Inferior parietal cortex (tissue), 1 donor: ENCODE measurements around the gene SSTR5.
"Not testable (repeated sequence)": the region's sequence is repeated elsewhere in the genome, so short reads cannot be mapped to it uniquely, and the experiment has no call there.

Source experiments
- DNase-seq: peaks from one replicate; pipeline ENCODE4 v3.0.0-alpha.2; 2016; ENCODE audit errors: extremely low spot score

The SSTR5 gene

GRCh38 chr16:1073566-1074378, 1.2 kb downstream of the SSTR5 start:
- no peak for DNase-seq

DNA sequence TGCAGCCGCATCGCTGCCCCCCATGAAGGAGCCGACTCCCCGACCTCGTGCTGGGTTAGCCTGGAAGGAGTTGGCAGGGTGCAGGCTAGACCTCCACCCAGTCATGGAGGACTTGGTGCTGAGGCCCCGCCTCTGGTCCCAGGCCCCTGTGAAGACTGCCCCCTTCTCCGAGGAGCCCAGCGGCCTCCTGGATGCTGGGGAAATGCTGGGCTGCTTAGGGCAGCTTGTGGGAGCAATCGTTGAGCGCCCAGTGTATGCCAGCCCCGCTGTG, 1.8 kb downstream of the SSTR5 start:
- no peak for DNase-seq

GRCh38 chr16:1075546-1075945, 3.0 kb downstream of the SSTR5 start:
- no peak for DNase-seq

GRCh38 chr16:1076801-1077576, 4.4 kb downstream of the SSTR5 start:
- no peak for DNase-seq

GRCh38 chr16:1077877-1078578, 5.5 kb downstream of the SSTR5 start:
- DNase-seq, result no peak

- no peak for DNase-seq
Observed at GRCh38 chr16:1078579-1079021, 6.1 kb downstream of the SSTR5 start.

- DNase-seq, result no peak
Observed at GRCh38 chr16:1079341-1079740, 6.8 kb downstream of the SSTR5 start.

GRCh38 chr16:1079786-1080525, 7.4 kb downstream of the SSTR5 start:
- DNase-seq, result no peak

DNA sequence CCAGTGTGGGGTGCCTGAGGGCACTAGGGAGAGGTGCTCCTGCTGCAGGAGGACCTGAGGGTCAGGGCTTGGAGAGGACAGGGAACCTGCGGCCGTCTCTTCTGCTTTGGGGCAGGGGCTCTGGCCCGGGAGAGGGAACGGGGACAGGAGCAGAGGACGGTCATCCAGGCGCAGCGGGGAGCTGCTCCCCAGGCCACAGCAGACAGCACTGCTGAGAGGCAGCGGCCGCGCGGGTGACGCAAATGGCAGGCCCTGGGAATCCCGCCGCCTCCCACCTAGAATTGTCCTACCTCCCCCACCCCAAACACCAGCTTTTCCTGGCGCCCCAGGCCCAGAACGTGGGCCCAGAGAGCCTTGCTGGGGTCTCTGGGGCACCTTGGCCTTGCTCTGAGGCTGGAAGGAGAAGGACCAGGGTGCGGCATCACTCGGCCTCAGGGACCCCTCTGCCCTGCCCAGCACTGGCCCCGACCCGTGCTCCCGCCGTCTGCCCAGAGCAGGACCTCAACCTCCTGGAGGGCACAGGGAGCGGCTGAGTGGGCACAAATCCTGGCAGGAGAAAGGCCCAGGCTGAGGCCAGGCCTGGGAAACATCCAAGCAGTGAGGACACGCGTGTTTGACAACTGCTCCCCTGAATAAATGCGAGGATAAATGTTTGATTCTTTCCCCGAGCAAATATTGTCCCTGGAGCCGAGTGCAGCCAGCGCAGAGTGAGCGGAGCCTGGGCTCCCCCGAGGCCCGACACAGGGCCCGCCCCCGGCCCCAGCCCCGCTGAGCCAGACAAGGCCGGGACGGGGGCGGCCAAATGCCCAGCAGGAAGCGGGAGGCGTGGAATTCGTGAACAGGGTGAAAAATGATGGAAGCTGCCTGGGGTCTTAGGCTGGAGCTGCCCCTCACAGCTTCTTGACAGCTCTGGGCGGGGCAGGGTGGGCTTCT, 8.5 kb downstream of the SSTR5 start:
- no peak for DNase-seq

DNA sequence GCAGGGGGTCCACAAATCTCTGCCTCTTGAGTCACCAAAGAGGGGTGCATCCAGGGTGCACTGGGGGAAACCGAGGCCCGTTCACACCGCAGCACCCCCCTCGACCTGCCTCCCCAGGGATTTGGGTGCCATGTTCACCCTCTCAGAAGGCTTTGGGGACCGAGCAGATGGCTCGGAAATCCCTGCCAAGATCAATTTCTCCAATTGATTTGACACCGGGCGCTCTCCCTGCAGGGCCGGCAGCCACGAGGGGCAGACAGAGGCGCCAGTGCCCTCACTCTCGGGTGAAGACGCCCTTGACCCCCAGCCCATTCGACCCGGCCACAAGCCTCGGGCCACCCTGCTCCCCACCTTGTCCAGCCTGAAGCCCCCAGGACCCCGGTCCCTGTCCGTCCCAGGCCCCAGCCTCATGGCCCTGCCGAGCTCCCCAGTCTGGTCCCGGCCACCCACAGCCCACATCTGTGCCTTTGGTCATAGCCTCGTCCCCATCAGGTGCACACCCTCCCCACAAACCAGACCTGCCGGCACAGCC, 9.3 kb downstream of the SSTR5 start:
- DNase-seq, result no peak

DNA sequence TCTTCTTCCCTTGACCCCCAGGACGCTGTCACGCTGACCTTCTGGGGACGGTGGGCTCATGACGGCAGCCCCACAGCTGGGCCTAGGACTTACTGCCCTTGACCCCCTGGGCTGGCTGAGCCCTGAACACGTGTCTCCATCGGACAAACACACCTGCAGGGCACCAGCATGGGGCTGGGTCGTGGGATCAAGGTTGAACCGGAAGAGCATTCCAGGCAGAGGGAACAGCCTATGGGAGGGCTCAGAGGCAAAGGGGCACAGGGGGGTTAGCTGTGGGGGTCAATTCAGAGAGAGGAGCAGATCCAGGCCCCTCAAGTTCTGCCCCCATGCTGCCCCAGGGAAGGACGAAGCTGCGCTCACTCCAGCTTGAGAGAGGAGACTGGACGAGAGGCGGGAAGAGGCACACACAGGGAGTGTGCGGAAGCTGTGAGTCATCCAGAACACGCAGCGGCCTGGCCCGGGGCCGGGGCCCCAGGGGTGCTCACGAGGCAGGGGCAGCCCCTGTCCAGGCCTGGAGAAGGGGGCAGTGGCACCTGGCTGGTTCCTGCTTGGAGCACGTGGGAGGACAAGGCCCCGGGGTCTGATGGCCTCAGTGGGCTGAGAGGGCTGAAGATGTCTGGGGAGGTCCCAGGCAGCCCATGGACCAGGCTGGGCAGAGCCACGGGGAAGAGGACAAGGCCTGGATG, 9.9 kb downstream of the SSTR5 start:
- no peak for DNase-seq

- DNase-seq, result no peak
Observed at GRCh38 chr16:1082952-1083675, 10.6 kb downstream of the SSTR5 start.

DNA sequence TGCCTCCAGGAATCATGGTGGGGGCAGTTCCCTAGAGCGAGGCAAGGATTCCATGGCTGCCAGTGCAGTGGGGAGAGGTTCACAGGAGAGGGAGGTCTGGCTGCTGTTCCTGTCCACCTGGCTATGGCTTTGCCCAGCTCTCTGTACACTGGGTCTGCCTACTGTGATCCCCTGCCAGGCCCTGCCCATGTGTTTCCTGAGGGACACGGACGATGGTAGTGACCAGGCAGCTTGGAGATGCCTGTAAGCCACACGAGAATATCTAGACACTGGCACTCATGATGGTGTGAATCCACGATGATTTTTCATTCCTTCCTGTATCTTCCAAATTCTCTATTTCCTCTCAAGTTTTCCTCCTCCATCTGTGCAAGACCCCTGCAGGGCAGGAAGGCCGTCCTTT, 12.4 kb downstream of the SSTR5 start:
- no peak for DNase-seq

DNA sequence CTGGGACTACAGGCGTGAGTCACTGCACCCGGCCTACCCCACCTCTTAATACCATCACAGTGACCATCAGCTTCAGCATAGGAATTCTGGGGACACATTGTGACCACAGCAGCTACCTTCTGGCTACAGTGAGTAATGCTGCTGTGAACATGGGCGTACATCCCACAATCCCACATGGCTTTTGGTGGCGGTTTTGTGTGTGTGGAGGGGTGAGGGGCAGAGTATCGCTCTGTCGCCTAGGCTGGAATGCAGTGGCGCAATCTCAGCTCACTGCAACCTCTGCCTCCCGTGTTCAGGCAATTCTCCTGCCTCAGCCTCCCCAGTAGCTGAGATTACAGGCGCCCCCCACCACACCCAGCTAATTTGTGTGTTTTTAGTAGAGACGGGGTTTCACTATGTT, 13.9 kb downstream of the SSTR5 start:
- DNase-seq, result not testable (repeated sequence)

DNA sequence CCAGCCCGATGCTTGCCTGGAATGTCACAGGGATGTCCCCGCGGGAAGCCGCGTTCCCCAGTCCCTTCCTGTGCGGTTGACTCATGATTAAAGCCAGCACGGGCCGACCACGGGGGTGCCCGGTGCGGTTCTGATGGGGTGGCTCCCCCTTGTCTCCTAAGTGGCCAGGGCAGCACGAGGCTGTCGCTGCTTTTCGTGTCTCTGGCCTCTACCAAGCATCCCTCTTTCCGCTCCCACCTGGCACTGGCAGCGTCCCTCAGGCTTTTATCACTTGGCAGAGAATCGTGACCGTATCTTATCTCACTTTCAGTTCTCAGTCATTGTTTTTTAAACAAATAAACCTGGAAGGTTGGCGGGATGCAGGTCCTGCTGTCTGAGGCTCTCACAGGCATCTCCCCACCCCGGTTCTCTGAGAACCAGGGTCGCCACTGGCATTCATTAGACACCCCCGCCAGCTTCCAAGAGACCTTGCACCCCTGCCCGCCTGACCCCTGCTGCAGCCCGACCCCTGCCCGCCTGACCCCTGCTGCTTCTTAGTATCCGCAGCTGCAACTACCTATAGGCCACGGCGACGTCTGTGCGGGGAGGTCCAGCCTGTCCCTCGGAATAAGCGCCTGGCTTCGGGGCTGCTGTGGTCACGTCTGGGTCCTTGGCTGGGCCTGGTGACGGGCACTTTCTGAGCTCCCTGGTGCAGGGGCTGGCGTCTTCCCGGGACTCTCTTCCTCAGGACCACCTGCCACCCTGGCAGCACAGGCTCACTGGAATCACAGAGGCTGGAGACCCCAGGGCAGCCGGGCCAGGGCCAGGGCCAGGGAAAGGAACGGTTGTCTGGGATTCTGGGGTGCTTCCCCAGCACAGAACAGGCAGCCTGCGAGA, 16.0 kb downstream of the SSTR5 start:
- DNase-seq, result no peak

DNA sequence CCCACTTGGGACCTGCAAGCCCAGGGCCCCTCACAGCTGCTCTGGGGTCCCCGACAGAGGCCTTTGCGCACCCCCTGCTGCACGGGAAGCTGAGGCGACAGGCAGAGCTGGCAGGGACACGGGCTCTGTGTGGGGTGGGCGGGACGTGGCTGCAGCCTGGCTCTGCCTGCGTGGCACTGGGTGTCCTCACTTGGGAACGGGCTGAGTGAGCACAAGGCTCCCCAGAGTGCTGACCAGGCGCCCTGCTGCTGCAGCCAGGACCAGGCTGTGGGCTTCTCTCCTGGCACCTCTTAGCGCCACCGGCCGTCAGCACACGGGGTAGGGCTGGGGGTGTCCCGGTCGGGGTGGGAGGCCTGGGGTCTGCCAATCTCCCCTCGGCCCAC, 16.9 kb downstream of the SSTR5 start:
- no peak for DNase-seq

DNA sequence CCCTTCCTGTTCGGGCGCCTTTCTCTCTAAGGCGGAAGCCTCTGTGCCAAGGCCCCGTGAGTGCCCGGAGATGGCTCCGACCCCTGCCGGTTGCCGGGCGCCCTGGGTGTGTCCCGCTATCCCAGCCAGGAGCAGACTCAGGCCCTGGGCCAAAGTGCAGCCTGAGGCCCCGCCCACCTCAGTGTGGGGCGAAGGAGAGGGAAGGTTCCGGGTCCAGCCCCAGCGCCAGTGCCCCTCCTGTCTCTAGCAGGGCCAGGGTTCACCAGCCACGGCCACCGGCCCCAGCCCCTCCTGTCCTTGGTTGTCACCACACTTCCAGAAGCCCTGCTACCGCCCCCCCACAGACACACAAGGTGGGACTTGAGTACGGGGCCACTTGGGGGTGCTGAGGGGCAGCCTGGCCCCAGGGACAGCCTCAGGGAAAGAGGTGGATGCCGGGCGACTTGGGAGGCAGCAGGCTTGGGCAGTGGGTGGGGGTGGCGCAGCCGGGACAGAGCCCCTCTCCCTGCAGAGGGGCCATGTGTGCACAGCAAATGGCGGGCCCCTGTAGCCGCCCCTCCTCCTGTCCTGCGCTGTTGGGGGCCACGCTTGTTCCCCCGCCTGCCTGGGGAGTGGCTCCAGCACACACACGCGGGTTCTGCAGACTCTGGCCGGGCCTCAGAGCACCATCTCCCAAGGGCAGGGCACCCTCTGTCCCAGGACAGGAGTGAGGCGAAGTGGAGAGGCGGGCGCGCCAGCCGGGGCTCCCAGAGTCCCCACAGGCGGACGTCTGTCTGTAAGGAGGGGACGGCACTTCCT, 17.5 kb downstream of the SSTR5 start:
- DNase-seq, result no peak
